ENCODE measurements around the gene FN3K. TPM values are rescaled to one million over a fixed set of nuclear protein-coding genes. Genes with fewer than 3 reads are reported as not detected.

Gene FN3K
- total and polyA plus RNA-seq, 8 donors, result 12.8 to 28.1 (median 20.5) TPM

DNA sequence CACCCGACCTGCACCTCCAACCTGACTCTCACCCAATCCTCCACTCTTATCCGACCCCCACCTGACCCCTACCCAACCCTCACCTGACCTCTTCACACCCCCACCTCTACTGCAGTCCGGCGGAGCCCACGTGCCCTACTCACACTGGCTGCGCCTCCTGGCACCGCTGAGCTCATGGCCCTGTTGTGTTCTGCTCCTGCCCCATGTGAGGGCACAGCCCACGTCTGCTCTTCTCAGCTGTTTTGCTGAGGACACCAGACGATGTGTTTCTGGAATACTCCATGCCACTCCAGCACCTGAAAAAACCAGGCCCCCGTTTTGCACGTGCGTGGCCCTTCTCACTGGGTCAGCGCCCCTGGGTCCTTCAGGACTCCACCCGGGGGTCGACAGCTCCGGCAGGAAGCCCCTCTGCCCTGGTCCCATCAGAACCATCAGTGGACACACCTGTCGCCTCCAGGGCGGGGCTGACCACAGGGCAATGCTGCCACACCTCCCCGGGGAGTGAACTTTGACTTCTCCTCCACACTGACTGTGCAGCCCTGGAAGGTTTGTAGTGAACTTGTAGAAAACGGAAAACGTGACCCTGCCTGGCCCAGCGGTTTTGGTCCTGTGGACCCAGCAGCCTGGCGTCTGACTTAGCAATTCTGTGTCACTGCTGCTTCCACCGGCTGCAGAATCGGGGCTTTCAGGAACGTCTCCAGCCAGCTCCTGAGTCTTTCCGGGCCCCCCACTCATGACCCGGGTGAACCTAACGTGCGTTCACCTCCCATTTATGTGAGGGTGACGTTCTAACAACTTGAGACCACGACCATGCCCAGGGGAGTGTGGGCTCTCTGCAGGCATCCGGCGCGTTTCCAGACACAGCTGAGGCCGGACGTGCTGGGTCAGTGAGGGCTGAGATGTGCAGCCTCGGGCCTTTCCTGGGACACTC is 31.2 kb upstream of the FN3K start:
- no peak overlapping the region for H3K27ac ChIP-seq

DNA sequence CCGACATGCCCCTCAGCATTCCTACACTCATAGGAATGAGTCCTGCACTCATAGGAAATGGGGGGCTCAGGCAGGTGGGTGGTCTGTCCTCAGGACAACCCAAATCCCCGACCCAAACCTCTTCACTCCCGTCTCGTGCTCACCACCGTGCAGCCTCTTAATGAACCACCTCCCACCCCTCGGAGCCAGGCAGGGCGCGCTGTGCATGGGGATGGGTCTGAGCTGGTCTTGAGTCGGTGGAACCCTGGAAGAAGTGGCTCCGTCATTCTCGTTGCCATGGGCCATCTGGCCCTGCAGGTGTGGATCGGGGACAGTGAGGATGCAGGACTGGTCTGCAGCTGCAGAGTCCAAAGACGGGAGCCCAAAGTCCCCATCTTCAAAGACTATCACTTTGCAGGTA is 30.5 kb upstream of the FN3K start:
- Histone ChIP-seq H3K27me3 (no peaks in the 10 kb centered on the region), H3K4me3 (no peak overlapping the region), H3K4me1 (no peaks in the 10 kb centered on the region), H3K9me3 (no peaks in the 10 kb centered on the region), H3K27ac (no peak overlapping the region), H3K36me3 (no peaks in the 10 kb centered on the region)
- ATAC-seq, result no peak
- intact Hi-C loops (cut with DNase I), result no loop called here
- TF ChIP-seq CTCF (IDR thresholded peaks at IDR 0.05), result no peak
- DNase-seq, result no peak

More for the DNA sequence above, 31.2 kb upstream of the FN3K start:
- Histone ChIP-seq H3K9me3 (no peaks in the 10 kb centered on the region), H3K4me3 (no peak overlapping the region), H3K4me1 (peaks cover 0 to 5% of the 10 kb centered on the region in 2 donors), H3K36me3 (no peaks in the 10 kb centered on the region), H3K27me3 (no peaks in the 10 kb centered on the region)
- TF ChIP-seq CTCF (IDR thresholded peaks at IDR 0.05), result no peak
- intact Hi-C loops (cut with DNase I), result no loop called here
- peak in 1 of 4 donors; percentile 57 for DNase-seq
- no peak for ATAC-seq

- no peaks in the 10 kb centered on the region for H3K36me3 ChIP-seq
- TF ChIP-seq CTCF (IDR thresholded peaks at IDR 0.05), result no peak
- intact Hi-C loops (cut with DNase I), result no loop called here
- ATAC-seq, result no peak
- no peaks in the 10 kb centered on the region for H3K4me1 ChIP-seq
- no peaks in the 10 kb centered on the region for H3K9me3 ChIP-seq
- H3K27ac ChIP-seq, result no peak overlapping the region
- H3K4me3 ChIP-seq, result no peak overlapping the region
- DNase-seq, result no peak
- H3K27me3 ChIP-seq, result peaks cover 0 to 4% of the 10 kb centered on the region in 2 donors
These were observed 29.7 kb upstream of the FN3K start for GRCh38 chr17:82705756-82706155.

GRCh38 chr17:82709024-82709675 is 26.3 kb upstream of the FN3K start:
- intact Hi-C loops (cut with DNase I), result no loop called here
- no peaks in the 10 kb centered on the region for H3K9me3 ChIP-seq
- H3K36me3 ChIP-seq, result no peaks in the 10 kb centered on the region
- peaks cover 0 to 4% of the 10 kb centered on the region in 2 donors for H3K27me3 ChIP-seq
- no peak for ATAC-seq
- no peak overlapping the region for H3K4me3 ChIP-seq
- no peak for TF ChIP-seq CTCF (IDR thresholded peaks at IDR 0.05)
- H3K27ac ChIP-seq, result no peak overlapping the region
- no peaks in the 10 kb centered on the region for H3K4me1 ChIP-seq
- no peak for DNase-seq
